OCI-LY1 (cell line): ENCODE data around the gene ANKRA2.

Experiments
- H2AFZ ChIP-seq: fragments of 200-600 bp; sonication (generic), shearing (Covaris generic); 2 replicates; pipeline ENCODE4 v1.6.0; 2014; ENCODE audit warnings: antibody characterized with exemption, mild to moderate bottlenecking, low read length
- H3F3A ChIP-seq: fragments of 200-600 bp; sonication (generic), shearing (Covaris generic); 2 replicates; pipeline ENCODE4 v1.6.0; 2014; ENCODE audit warnings: mild to moderate bottlenecking, antibody characterized with exemption, low read length, moderate library complexity; ENCODE audit not compliant: insufficient read depth
- H3K27ac ChIP-seq: fragments of 200-600 bp; sonication (generic); 2 replicates; pipeline ENCODE4 v1.5.1; 2014; ENCODE audit warnings: low read length, mixed run types, mild to moderate bottlenecking, low read depth; ENCODE audit not compliant: poor library complexity, severe bottlenecking
- H3K27me3 ChIP-seq: fragments of 200-600 bp; sonication (generic); 2 replicates; pipeline ENCODE4 v1.6.0; 2014; ENCODE audit warnings: antibody characterized with exemption, mild to moderate bottlenecking, low read length, moderate library complexity; ENCODE audit not compliant: insufficient read depth
- H3K36me3 ChIP-seq: fragments of 200-600 bp; sonication (generic); 2 replicates; pipeline ENCODE4 v1.6.1; 2014; ENCODE audit warnings: mild to moderate bottlenecking, antibody characterized with exemption, low read length, moderate library complexity, mixed read lengths; ENCODE audit not compliant: insufficient read depth
- H3K4me1 ChIP-seq: fragments of 200-600 bp; sonication (generic); 2 replicates; pipeline ENCODE4 v1.5.1; 2014; ENCODE audit warnings: mild to moderate bottlenecking, low read length, moderate library complexity; ENCODE audit not compliant: insufficient read depth, severe bottlenecking
- H3K4me2 ChIP-seq: fragments of 200-600 bp; sonication (generic), shearing (Covaris generic); 2 replicates; pipeline ENCODE4 v1.6.1; 2014; ENCODE audit warnings: low read length
- H3K4me3 ChIP-seq: fragments of 200-600 bp; sonication (generic); 2 replicates; pipeline ENCODE4 v1.5.1; 2014; ENCODE audit warnings: low read length, low read depth, mild to moderate bottlenecking, mixed read lengths; ENCODE audit not compliant: poor library complexity, severe bottlenecking
- H3K79me2 ChIP-seq: fragments of 200-600 bp; shearing (Covaris generic); 2 replicates; pipeline ENCODE4 v1.6.1; 2016; ENCODE audit warnings: mixed run types, low read length, mixed read lengths; ENCODE audit not compliant: insufficient read depth
- H3K9ac ChIP-seq: fragments of 200-600 bp; sonication (generic), shearing (Covaris generic); 2 replicates; pipeline ENCODE4 v1.6.1; 2014; ENCODE audit warnings: mild to moderate bottlenecking, low read length, mixed read lengths
- H3K9me2 ChIP-seq: fragments of 200-600 bp; sonication (generic), shearing (Covaris generic); 2 replicates; pipeline ENCODE4 v1.6.1; 2014; ENCODE audit warnings: low read depth, mild to moderate bottlenecking, low read length, mixed read lengths
- H3K9me3 ChIP-seq: fragments of 200-600 bp; shearing (Covaris generic); 2 replicates; pipeline ENCODE4 v1.6.1; 2014; ENCODE audit warnings: low read length, mixed read lengths
- H4K20me1 ChIP-seq: fragments of 200-600 bp; sonication (generic), shearing (Covaris generic); 2 replicates; pipeline ENCODE4 v1.6.0; 2016; ENCODE audit warnings: mild to moderate bottlenecking, low read length; ENCODE audit not compliant: insufficient read depth
- EZH2 ChIP-seq: fragments of 200-600 bp; sonication (generic), shearing (Covaris generic); IDR thresholded peaks from 2 replicates; pipeline ENCODE4 v1.8.0; 2017; ENCODE audit warnings: borderline replicate concordance, mixed run types, mild to moderate bottlenecking, antibody characterized with exemption, low read length, moderate library complexity, mixed read lengths
- TF ChIP-seq, protein P1 (sequence below): fragments of 200-600 bp; sonication (generic), shearing (Covaris generic); IDR thresholded peaks from 2 replicates; pipeline ENCODE4 v1.5.1; 2017; ENCODE audit warnings: mild to moderate bottlenecking, antibody characterized with exemption, low read length, moderate library complexity, mixed read lengths

Gene ANKRA2

DNA sequence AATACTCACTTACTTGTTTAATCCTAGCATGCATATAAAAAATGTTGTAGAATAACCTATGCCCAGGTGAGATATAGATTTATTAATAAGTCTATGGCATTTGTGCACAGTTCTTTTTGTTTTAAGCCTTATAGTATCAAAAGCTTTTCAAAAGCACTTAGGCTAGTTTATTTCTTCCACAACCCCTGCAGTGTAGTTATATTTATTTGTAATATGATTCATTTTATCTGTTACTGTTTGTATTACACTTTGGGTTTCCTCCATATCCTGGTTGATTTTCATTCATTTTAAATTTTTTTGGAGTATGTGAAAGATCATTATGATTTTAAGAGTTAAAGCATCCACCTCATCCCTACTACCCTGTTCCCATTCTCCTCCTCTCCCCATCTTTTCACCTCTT, 41.8 kb upstream of the ANKRA2 start:
- TF ChIP-seq, protein P1, sequence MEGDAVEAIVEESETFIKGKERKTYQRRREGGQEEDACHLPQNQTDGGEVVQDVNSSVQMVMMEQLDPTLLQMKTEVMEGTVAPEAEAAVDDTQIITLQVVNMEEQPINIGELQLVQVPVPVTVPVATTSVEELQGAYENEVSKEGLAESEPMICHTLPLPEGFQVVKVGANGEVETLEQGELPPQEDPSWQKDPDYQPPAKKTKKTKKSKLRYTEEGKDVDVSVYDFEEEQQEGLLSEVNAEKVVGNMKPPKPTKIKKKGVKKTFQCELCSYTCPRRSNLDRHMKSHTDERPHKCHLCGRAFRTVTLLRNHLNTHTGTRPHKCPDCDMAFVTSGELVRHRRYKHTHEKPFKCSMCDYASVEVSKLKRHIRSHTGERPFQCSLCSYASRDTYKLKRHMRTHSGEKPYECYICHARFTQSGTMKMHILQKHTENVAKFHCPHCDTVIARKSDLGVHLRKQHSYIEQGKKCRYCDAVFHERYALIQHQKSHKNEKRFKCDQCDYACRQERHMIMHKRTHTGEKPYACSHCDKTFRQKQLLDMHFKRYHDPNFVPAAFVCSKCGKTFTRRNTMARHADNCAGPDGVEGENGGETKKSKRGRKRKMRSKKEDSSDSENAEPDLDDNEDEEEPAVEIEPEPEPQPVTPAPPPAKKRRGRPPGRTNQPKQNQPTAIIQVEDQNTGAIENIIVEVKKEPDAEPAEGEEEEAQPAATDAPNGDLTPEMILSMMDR: no peak
- TF ChIP-seq EZH2: no peak
- no peak overlapping the region for H3K4me2 ChIP-seq
- no peaks in the 10 kb centered on the region for H3K4me1 ChIP-seq
- H3K79me2 ChIP-seq: no peaks in the 10 kb centered on the region
- no peaks in the 10 kb centered on the region for H3F3A ChIP-seq
- no peaks in the 10 kb centered on the region for H3K9me3 ChIP-seq
- H3K27ac ChIP-seq: no peak overlapping the region
- no peaks in the 10 kb centered on the region for H3K36me3 ChIP-seq
- no peak overlapping the region for H3K9ac ChIP-seq
- no peaks in the 10 kb centered on the region for H3K27me3 ChIP-seq
- no peaks in the 10 kb centered on the region for H4K20me1 ChIP-seq
- no peak overlapping the region for H2AFZ ChIP-seq
- no peak overlapping the region for H3K4me3 ChIP-seq
- H3K9me2 ChIP-seq: no peaks in the 10 kb centered on the region

DNA sequence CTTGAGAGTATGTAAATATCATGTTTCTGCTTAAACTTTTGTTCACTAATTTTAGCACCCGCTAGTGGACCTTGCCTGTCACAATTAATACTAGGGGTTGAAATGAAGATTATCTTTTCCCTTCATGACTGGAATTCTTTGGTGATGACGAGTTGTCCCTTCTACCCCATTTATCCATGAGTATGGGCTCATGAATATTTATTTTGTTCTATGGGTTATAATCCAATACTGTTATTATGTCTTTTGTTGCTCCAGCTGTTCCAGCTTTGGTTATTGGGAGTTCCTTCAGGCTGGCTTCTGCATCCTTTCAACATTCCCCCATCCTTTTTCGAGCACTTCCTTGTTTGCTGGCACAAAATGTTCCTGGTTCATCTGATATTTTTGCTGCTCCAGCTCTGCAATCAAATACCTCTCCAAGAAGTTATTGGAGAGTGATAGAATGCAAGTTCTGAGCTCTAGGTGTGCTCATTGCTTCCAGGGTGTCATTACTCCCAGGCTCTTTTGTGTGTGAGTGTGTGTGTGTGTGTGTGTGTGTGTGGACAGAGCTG, 40.8 kb upstream of the ANKRA2 start:
- H3K36me3 ChIP-seq: no peaks in the 10 kb centered on the region
- no peaks in the 10 kb centered on the region for H3K4me1 ChIP-seq
- H3K9me3 ChIP-seq: no peaks in the 10 kb centered on the region
- no peaks in the 10 kb centered on the region for H3K27me3 ChIP-seq
- H3K79me2 ChIP-seq: no peaks in the 10 kb centered on the region
- H3F3A ChIP-seq: no peaks in the 10 kb centered on the region
- H3K4me3 ChIP-seq: no peak overlapping the region
- H3K9ac ChIP-seq: no peak overlapping the region
- no peaks in the 10 kb centered on the region for H3K9me2 ChIP-seq
- no peaks in the 10 kb centered on the region for H4K20me1 ChIP-seq
- no peak overlapping the region for H2AFZ ChIP-seq
- H3K27ac ChIP-seq: no peak overlapping the region
- TF ChIP-seq, protein P1: no peak
- no peak for TF ChIP-seq EZH2
- no peak overlapping the region for H3K4me2 ChIP-seq

DNA sequence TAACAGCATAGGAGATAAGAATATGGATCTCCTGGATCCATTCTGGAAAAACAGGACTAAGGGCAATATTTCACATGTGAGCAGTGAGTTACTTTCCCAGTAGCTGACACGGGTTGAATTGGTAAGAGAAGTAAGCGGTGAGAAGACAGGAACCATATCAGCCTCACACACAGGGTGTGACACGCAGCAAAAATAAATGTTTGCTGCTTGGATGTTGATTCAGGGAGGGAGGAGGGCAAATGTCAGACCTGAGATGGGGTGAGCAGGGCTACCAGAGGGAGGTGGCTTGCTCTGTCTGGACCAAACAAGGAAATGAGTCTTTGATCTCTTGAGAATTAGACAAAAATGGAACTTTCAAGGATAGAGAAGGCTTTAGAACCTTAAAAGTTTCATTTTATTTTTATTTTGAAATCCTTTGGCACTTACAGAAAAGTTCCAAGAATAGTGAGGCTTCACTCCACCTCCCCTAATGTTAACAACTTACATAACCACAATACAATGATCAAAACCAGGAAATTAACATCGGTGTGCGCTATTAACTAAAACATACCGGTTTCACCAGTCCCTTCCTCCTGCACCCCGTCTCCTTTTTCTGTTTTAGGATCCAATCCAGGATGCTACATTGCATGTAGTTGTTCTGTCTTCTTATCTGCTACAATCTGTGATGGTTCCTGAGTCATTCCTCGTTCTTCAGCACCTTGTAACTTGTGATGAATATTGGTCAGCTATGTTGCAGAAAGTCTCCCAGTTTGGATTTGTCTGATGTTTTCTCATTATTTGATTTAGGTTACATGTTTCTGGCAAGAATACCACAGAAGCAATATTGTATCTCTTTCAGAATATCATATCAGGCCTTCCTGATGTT, 40.0 kb upstream of the ANKRA2 start:
- Histone ChIP-seq H3K4me2 (no peak overlapping the region), H3K27ac (no peak overlapping the region), H3K9me2 (no peaks in the 10 kb centered on the region), H3K4me1 (no peaks in the 10 kb centered on the region), H3K36me3 (no peaks in the 10 kb centered on the region), H3F3A (no peaks in the 10 kb centered on the region), H2AFZ (no peak overlapping the region), H3K9me3 (no peaks in the 10 kb centered on the region), H3K79me2 (no peaks in the 10 kb centered on the region), H3K9ac (no peak overlapping the region), H3K4me3 (no peak overlapping the region), H4K20me1 (no peaks in the 10 kb centered on the region), H3K27me3 (no peaks in the 10 kb centered on the region)
- TF ChIP-seq EZH2: no peak
- TF ChIP-seq, protein P1: no peak
